BE2C (cell line): ENCODE results near the gene SMAGP.
"Not testable (repeated sequence)": the region's sequence is repeated elsewhere in the genome, so short reads cannot be mapped to it uniquely, and the experiment has no call there.

Source experiments
- DNase-seq: peaks from one replicate; pipeline ENCODE4 v3.0.0-alpha.2; 2020
- H3K27me3 ChIP-seq: fragments of 250-450 bp; sonication (Bioruptor Pico); 2 replicates; pipeline ENCODE4 v1.5.1; 2020; ENCODE audit warnings: mild to moderate bottlenecking
- H3K36me3 ChIP-seq: fragments of 250-450 bp; sonication (Bioruptor Pico); 2 replicates; pipeline ENCODE4 v1.5.1; 2020; ENCODE audit warnings: mild to moderate bottlenecking
- H3K4me1 ChIP-seq: fragments of 250-450 bp; sonication (Bioruptor Pico); 2 replicates; pipeline ENCODE4 v1.5.1; 2020
- H3K4me3 ChIP-seq: 2 replicates; pipeline ENCODE4 v1.5.1; 2011; ENCODE audit warnings: low read depth, low read length
- H3K9me3 ChIP-seq: fragments of 250-450 bp; sonication (Bioruptor Pico); 2 replicates; pipeline ENCODE4 v1.5.1; 2020
- TF ChIP-seq, protein P1 (sequence below): IDR thresholded peaks from 2 replicates; pipeline ENCODE4 v1.5.1; 2012; ENCODE audit warnings: mild to moderate bottlenecking, low read depth, low read length

SMAGP gene

DNA sequence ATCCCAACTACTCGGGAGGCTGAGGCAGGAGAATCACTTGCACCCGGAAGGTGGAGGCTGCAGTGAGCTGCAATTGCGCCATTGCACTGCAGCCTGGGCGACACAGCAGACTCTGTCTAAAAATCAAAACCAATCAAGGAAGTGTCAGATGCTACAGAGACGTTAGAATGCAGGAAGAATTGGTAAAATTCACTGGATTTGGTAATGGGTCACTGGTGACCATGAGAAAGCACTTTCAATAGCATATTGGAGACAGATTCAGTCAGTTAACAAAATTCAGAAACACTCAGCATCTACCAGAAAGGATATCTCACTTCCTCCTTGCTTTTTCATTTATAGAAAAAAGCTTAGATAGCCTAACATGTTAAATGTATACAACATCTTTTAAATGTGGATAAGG lies 36.3 kb upstream of the SMAGP start:
- no peak for DNase-seq
- H3K27me3 ChIP-seq, result no peaks in the 10 kb centered on the region
- no peaks in the 10 kb centered on the region for H3K9me3 ChIP-seq
- no peaks in the 10 kb centered on the region for H3K36me3 ChIP-seq
- H3K4me3 ChIP-seq, result no peak overlapping the region
- TF ChIP-seq, protein P1, sequence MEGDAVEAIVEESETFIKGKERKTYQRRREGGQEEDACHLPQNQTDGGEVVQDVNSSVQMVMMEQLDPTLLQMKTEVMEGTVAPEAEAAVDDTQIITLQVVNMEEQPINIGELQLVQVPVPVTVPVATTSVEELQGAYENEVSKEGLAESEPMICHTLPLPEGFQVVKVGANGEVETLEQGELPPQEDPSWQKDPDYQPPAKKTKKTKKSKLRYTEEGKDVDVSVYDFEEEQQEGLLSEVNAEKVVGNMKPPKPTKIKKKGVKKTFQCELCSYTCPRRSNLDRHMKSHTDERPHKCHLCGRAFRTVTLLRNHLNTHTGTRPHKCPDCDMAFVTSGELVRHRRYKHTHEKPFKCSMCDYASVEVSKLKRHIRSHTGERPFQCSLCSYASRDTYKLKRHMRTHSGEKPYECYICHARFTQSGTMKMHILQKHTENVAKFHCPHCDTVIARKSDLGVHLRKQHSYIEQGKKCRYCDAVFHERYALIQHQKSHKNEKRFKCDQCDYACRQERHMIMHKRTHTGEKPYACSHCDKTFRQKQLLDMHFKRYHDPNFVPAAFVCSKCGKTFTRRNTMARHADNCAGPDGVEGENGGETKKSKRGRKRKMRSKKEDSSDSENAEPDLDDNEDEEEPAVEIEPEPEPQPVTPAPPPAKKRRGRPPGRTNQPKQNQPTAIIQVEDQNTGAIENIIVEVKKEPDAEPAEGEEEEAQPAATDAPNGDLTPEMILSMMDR, result no peak
- no peaks in the 10 kb centered on the region for H3K4me1 ChIP-seq

DNA sequence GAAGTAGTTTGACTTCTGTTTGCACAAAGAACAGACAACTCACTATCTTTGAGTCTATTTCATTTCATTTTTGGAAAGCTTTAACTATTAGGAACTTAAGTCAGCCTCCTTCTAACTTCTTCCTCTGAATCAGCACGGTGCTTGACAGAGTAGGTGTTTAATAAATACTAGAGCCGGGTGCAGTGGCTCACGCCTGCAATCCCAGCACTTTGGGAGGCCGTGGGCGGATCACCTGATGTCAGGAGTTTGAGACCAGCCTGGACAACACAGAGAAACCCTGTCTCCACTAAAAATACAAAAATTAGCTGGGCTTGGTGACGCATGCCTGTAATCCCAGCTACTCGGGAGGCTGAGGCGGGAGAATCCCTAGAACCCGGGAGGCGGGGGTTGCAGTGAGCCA lies 30.6 kb upstream of the SMAGP start:
- not testable (repeated sequence) for DNase-seq, H3K27me3 ChIP-seq, H3K36me3 ChIP-seq, H3K4me3 ChIP-seq, H3K9me3 ChIP-seq, H3K4me1 ChIP-seq

DNA sequence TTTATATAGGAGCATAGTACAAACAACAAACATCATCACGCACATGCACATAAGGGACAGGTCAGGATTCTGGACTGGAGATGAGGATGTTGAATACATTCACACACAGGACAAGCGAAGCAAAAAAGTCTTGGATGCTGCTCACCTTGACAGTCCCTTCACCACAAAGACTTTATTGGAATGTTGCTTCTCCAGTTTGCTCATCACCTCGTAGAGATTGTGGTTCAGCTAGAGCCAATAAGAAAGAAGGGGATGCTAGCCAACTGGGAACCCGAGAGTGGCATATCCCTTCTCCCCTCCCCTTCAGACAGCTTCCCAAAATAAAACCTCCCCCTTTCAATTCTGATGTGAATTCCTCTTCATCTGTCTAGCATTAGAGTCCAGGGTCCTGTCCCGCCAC lies 25.4 kb upstream of the SMAGP start:
- DNase-seq, result no peak
- H3K9me3 ChIP-seq, result no peaks in the 10 kb centered on the region
- no peaks in the 10 kb centered on the region for H3K36me3 ChIP-seq
- TF ChIP-seq, protein P1, result no peak
- no peaks in the 10 kb centered on the region for H3K27me3 ChIP-seq
- H3K4me1 ChIP-seq, result no peaks in the 10 kb centered on the region
- H3K4me3 ChIP-seq, result no peak overlapping the region

DNA sequence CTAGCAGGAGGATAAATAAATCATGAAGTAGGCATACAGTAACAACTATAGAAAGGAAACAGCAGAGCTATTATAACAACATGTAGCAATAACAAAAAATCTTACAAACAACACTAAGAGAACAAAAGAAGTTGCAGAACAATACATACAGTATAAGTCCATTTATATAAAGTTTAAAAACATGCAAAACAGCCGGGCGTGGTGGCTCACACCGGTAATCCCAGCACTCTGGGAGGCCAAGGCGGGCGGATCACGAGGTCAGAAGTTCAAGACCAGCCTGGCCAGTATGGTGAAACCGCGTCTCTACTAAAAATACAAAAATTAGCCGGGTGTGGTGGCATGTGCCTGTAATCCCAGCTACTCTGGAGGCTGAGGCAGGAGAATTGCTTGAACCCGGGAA lies 23.9 kb upstream of the SMAGP start:
- not testable (repeated sequence) for H3K4me3 ChIP-seq, H3K9me3 ChIP-seq, DNase-seq, H3K4me1 ChIP-seq, H3K27me3 ChIP-seq, H3K36me3 ChIP-seq

DNA sequence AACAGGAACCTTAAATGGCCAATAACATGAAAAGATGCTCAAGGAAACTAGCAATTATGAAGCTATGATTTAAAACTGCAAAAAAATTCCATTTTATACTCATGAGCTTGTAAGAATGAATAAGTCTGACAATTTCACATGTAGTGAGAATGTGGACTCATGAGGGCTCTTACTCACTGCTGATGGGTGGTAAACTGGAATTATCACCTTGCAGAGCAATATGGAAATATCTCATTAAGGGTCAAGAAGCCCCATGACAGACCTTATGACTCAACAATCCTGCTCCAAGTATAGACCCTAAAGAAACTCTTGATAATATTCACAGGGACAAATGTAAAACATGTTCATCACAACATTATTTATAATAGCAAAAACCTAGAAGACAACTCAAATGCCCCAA lies 23.5 kb upstream of the SMAGP start:
- no peak overlapping the region for H3K4me3 ChIP-seq
- TF ChIP-seq, protein P1, result no peak
- no peaks in the 10 kb centered on the region for H3K36me3 ChIP-seq
- no peaks in the 10 kb centered on the region for H3K9me3 ChIP-seq
- DNase-seq, result no peak
- no peaks in the 10 kb centered on the region for H3K4me1 ChIP-seq
- H3K27me3 ChIP-seq, result no peaks in the 10 kb centered on the region

DNA sequence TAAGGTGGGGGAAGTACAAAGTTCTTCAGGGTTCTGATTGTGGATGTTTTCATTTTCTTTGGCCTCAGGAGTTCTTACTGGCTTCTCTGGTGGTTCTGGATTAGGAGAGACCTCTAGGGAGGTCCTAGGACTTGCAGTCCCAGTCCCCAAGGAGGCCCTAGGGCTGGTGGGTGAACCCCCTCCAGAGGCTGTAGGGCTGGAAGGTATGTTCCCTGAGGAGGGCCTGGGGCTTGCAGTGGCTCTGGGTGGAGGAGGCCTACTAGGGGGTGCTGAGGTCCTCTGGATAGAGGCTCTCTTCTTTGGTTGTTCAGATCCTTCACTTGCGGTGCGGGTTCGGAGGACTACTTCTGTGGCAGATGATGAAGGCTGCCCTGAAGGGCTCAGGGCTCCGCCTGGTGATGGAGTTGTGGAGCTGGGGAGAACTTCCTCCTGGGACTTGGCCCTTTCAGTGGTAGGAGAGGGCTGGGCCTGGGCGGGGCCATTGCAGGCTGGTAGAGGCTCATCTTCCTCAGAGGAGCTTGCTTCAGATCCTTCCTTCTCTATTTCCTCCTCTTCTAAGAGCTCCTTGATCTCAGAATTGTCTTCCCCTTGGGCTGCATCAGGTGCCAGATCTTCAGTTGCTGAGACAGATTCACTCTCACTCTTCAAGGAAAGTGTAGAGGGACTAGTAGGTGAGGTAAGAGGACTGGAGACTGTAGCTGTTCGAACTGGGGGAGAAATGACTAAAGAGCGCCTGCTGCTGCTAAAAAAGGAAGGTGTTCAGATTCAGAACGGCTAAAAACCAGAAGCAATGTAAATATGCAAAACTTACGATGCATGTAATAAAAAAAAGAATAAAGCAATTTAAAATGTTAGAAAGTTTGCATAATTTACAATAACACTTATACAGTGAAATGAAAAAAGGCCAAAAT lies 21.6 kb upstream of the SMAGP start:
- not testable (repeated sequence) for H3K36me3 ChIP-seq, DNase-seq, H3K27me3 ChIP-seq, H3K9me3 ChIP-seq, H3K4me3 ChIP-seq, H3K4me1 ChIP-seq
- TF ChIP-seq, protein P1, result 0 out of 2 replicates have a peak, but pooled peaks have one; percentile 4

DNA sequence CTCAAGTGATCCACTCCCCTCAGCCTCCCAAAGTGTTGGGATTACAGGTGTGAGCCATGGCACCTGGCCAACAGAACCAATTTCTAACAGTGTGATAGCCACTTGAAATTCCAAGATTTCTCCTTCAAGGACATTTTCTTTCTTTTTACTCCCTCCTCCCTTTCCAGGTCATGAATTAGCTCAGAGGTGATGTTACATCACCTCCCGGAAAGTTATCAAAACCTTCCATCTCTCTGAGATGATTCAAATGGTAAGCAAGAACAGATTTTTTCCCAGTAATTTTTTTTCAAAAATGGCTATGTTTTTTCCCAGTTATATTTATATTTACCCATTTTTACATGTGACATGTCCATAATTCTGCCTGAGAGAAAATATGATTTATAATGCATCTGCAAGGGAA lies 15.6 kb upstream of the SMAGP start:
- TF ChIP-seq, protein P1, result no peak
- H3K9me3 ChIP-seq, result no peaks in the 10 kb centered on the region
- no peaks in the 10 kb centered on the region for H3K4me1 ChIP-seq
- H3K36me3 ChIP-seq, result no peaks in the 10 kb centered on the region
- no peak for DNase-seq
- no peak overlapping the region for H3K4me3 ChIP-seq
- H3K27me3 ChIP-seq, result no peaks in the 10 kb centered on the region
